ENCODE measurements around the gene ANKRD36C. TPM values are rescaled to one million over a fixed set of nuclear protein-coding genes. Genes with fewer than 3 reads are reported as not detected.
"Not testable (repeated sequence)": the region's sequence is repeated elsewhere in the genome, so short reads cannot be mapped to it uniquely, and the experiment has no call there.

The ANKRD36C gene
- total RNA-seq, 4 donors from 2014 or later, result 68.2 to 69.7 (median 69.2) TPM

DNA sequence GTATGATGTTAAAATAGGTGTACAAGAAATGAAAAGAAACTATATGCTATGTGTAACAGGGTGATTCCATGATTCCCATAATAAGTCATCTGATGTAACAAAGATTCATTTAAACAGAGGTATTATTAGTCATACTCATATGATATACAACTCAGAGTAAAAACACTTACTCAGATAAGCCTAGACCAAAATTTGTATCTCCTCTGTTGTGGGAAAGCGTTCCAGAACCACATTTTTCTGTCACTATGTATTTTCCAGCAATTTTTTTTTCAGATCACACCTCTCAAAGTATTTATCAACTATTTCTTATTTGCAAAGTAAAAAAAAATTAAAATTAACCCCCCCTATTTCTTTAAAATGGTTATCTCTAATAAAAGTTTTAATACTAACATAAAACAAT lies 43.6 kb downstream of the ANKRD36C start:
- H3K36me3 ChIP-seq, result peaks cover 0 to 41% (median 0%) of the 10 kb centered on the region in 3 donors
- WGBS, 2 donors, result 77 to 88% methylated on average over 1 of the region's 1 CpG
- H3K9me3 ChIP-seq; H3K27ac ChIP-seq; H3K4me1 ChIP-seq; H3K27me3 ChIP-seq; H3K4me3 ChIP-seq; DNase-seq (ENCODE audit: low spot score in 2 of 2): not testable (repeated sequence)

DNA sequence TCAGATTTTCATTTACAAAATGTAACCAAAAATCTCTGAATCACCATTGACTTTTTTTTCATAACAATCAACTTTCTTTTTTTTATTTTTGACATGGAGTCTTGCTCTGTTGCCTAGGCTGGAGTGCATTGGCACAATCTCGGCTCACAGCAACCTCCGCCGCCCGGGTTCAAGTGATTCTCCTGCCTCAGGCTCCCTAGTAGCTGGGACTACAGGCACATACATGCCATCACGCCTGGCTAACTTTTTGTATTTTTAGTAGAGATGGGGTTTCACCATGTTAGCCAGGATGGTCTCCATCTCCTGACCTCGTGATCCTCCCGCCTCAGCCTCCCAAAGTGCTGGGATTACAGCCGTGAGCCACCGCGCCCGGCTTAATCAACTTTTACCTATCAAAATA lies 51.7 kb downstream of the ANKRD36C start:
- not testable (repeated sequence) for H3K4me3 ChIP-seq
- WGBS, 2 donors, result 90 to 91% methylated on average over 11 of the region's 11 CpGs

DNA sequence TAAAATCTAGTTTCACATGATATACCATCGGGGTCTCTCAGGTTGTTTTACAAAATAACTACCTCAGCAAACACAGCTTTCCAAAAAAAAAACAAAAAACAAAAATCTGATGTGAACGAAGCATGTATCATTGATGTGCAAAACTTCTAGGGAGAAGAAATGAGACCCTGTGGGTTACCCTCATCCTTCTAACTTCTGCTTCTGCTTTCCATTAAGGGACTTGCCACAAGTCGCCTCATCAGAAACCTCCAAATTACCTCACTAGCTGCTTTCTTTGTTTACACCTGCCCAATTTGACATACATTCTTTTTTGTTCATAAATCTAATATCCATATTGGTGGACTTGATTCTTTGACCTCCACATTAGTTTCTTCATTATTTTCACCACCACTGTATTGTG lies 60.9 kb downstream of the ANKRD36C start:
- H3K36me3 ChIP-seq, result peaks cover 0 to 48% (median 0%) of the 10 kb centered on the region in 3 donors
- WGBS, 2 donors, result 80 to 81% methylated on average over 3 of the region's 3 CpGs
- not testable (repeated sequence) for H3K4me3 ChIP-seq; H3K27ac ChIP-seq; H3K9me3 ChIP-seq; DNase-seq (ENCODE audit: low spot score in 2 of 2); H3K4me1 ChIP-seq; H3K27me3 ChIP-seq

More for the DNA sequence above, 51.7 kb downstream of the ANKRD36C start:
- not testable (repeated sequence) for DNase-seq (ENCODE audit: low spot score in 2 of 2); H3K9me3 ChIP-seq; H3K27me3 ChIP-seq; H3K4me1 ChIP-seq; H3K27ac ChIP-seq
- H3K36me3 ChIP-seq, result peaks cover 0 to 34% (median 0%) of the 10 kb centered on the region in 3 donors

DNA sequence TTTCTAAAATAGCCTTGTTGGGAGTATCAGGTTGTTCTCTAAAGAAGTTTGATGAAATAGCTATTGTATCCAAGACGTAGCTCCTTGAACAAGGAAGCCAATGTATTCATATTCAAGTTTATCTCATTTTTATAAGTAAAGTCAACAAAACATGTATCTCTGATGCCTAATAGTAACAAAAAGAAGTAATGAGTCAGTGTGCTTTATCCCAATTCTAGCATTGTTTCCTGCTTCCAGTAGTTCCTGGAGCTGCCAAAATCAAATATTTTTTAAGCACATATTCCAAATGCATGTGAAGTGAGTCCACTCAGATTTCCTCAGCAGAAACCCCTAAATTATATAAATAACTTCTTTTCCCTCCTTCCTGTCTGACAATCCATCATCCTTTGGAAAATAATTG lies 74.6 kb downstream of the ANKRD36C start:
- not testable (repeated sequence) for H3K27ac ChIP-seq
- H3K36me3 ChIP-seq, result peaks cover 0 to 37% (median 0%) of the 10 kb centered on the region in 3 donors
- WGBS, 2 donors, result 33 to 35% methylated on average over 1 of the region's 1 CpG

DNA sequence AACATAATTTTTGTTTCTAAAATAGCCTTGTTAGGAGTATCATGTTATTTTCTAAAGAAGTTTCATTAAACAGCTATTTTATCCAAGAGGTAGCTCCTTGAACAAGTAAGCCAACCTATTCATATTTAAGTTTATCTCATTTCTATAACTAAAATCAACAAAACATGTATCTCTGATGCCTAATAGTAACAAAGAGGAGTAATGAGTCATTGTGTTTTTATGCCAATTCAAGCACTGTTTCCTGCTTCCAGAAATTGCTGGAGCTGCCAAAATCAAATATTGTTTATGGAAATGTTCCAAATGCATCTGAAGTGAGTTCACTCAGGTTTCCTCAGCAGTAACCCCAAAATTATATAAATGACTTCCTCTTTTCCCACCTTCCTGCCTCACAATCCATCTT lies 76.5 kb downstream of the ANKRD36C start:
- not testable (repeated sequence) for DNase-seq (ENCODE audit: low spot score in 2 of 2); H3K4me1 ChIP-seq; H3K27me3 ChIP-seq; H3K27ac ChIP-seq; H3K4me3 ChIP-seq; H3K9me3 ChIP-seq
- H3K36me3 ChIP-seq, result peaks cover 0 to 27% (median 0%) of the 10 kb centered on the region in 3 donors

More for the DNA sequence above, 74.6 kb downstream of the ANKRD36C start:
- H3K27me3 ChIP-seq; DNase-seq (ENCODE audit: low spot score in 2 of 2); H3K4me1 ChIP-seq; H3K4me3 ChIP-seq; H3K9me3 ChIP-seq: not testable (repeated sequence)

DNA sequence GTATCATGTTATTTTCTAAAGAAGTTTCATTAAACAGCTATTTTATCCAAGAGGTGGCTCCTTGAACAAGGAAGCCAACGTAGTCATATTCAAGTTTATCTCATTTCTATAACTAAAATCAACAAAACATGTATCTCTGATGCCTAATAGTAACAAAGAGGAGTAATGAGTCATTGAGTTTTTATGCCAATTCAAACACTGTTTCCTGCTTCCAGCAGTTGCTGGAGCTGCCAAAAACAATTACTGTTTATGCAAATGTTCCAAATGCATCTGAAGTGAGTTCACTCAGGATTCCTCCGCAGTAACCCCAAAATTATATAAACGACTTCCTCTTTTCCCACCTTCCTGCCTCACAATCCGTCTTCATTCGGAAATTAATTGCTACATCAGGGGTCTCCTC lies 80.2 kb downstream of the ANKRD36C start:
- H3K9me3 ChIP-seq; H3K27ac ChIP-seq; H3K4me1 ChIP-seq; DNase-seq (ENCODE audit: low spot score in 2 of 2); H3K4me3 ChIP-seq; H3K27me3 ChIP-seq: not testable (repeated sequence)
- WGBS, 2 donors, result 38 to 45% methylated on average over 5 of the region's 5 CpGs
- H3K36me3 ChIP-seq, result peaks cover 0 to 12% (median 0%) of the 10 kb centered on the region in 3 donors

DNA sequence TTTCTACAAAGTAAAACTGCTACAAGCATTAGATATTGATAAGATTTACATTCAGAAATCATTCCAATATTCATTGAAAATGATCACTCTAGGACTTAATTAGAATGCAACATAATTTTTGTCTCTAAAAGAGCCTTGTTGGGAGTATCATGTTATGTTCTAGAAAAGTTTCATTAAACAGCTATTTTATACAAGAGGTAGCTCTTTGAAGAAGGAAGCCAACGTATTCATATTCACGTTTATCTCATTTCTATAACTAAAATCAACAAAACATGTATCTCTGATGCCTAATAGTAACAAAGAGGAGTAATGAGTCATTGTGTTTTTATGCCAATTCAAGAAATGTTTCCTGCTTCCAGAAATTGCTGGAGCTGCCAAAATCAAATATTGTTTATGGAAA lies 97.2 kb downstream of the ANKRD36C start:
- DNase-seq (ENCODE audit: low spot score in 2 of 2); H3K4me1 ChIP-seq; H3K27me3 ChIP-seq; H3K27ac ChIP-seq; H3K4me3 ChIP-seq; H3K9me3 ChIP-seq: not testable (repeated sequence)
- H3K36me3 ChIP-seq, result peaks cover 0 to 15% (median 0%) of the 10 kb centered on the region in 3 donors
- 32 to 46% methylated on average over 2 of the region's 2 CpGs for WGBS, 2 donors

DNA sequence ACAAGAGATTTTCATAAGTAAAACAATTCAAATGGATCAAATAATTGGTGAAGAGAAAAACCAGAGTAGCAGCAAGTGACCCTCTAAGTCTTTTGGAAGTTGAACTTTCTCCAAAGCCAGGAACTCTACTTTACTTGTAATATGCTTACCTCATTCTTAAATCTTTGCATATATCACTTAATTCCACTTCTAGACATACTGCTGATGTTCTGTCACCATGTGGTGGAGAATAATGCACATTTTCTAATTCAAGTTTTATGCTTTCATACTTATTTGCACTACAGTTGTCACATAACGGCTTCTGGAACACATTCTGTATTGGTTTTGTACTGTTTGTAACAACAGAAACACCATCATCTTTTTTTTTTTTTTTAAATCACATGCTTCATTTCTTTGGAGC lies 123.7 kb downstream of the ANKRD36C start:
- H3K4me1 ChIP-seq; H3K9me3 ChIP-seq; DNase-seq (ENCODE audit: low spot score in 2 of 2); H3K27me3 ChIP-seq; H3K4me3 ChIP-seq; H3K27ac ChIP-seq: not testable (repeated sequence)
- WGBS, 2 donors, result 100% methylated on average over 1 of the region's 1 CpG
- peaks cover 0 to 15% (median 0%) of the 10 kb centered on the region in 3 donors for H3K36me3 ChIP-seq

DNA sequence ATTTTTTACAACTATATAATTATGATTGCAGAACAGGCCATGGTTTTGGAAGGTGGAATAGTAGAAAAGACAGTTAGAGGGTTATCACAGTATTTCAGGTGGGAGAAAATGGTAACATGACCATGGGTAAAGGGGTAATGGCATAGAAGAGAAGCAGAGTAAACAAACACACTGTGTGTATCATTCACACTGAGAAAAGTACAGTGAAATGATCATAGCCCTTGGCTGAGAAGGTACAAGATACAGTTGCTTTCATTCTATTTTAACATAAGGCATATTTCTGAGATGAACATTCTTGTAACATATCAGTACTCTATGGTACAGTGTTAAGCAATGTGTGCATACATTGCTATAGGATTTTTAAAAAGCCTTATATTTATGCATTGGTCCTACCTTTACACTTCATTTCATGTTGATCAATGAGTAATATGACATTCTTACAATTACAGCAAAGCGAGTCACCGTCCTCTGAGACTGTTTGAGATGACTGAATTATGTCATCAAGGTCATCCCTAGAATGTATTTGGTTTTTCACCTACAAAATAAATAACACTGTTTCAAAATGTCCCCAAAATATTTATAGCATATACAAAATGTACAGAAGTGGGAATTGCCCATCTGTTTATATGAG lies 124.5 kb downstream of the ANKRD36C start:
- not testable (repeated sequence) for H3K4me3 ChIP-seq; H3K4me1 ChIP-seq; H3K27me3 ChIP-seq; H3K9me3 ChIP-seq; H3K27ac ChIP-seq; DNase-seq (ENCODE audit: low spot score in 2 of 2)
- no CpG with 5 or more reads among the region's 2 CpGs for WGBS, 2 donors
- peaks cover 0 to 15% (median 0%) of the 10 kb centered on the region in 3 donors for H3K36me3 ChIP-seq

DNA sequence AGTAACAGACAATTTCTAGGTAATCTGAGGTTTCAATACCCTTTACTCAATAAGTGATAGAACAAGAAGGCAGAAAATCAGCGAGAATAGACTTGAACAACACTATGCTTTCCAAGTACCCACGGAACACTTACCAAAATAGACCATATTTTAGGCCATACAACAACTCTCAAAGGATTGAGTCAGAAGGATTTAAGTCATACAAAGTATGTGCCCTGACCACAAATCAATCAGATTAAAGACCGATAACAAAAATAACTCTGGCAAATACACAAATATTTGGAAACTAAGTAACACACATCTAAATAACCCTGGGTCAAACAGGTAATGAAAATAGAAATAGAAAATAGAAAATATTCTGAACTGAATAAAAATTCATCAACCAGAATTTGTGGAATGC lies 129.5 kb downstream of the ANKRD36C start:
- WGBS, 2 donors, result 85 to 91% methylated on average over 3 of the region's 3 CpGs

More for the DNA sequence above, 129.5 kb downstream of the ANKRD36C start:
- not testable (repeated sequence) for DNase-seq (ENCODE audit: low spot score in 2 of 2); H3K36me3 ChIP-seq; H3K4me1 ChIP-seq; H3K27ac ChIP-seq; H3K4me3 ChIP-seq; H3K27me3 ChIP-seq; H3K9me3 ChIP-seq
